Effector CD4-positive, alpha-beta T cell (primary cell): ENCODE data around the gene PSMB3.
"Not testable (repeated sequence)": the region's sequence is repeated elsewhere in the genome, so short reads cannot be mapped to it uniquely, and the experiment has no call there.

ENCODE experiments used
- DNase-seq: peaks from one replicate; pipeline ENCODE4 v3.0.0-alpha.2; 2020

PSMB3 gene

DNA sequence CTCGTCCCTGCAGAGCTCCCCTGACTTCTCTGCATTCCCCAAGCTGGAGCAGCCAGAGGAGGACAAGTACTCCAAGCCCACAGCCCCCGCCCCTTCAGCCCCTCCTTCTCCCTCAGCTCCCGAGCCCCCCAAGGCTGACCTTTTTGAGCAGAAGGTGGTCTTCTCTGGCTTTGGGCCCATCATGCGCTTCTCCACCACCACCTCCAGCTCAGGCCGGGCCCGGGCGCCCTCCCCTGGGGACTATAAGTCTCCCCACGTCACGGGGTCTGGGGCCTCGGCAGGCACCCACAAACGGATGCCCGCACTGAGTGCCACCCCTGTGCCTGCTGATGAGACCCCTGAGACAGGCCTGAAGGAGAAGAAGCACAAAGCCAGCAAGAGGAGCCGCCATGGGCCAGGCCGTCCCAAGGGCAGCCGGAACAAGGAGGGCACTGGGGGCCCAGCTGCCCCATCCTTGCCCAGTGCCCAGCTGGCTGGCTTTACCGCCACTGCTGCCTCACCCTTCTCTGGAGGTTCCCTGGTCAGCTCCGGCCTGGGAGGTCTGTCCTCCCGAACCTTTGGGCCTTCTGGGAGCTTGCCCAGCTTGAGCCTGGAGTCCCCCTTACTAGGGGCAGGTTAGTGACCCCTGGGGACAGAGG, 36.1 kb upstream of the PSMB3 start:
- no peak for DNase-seq

DNA sequence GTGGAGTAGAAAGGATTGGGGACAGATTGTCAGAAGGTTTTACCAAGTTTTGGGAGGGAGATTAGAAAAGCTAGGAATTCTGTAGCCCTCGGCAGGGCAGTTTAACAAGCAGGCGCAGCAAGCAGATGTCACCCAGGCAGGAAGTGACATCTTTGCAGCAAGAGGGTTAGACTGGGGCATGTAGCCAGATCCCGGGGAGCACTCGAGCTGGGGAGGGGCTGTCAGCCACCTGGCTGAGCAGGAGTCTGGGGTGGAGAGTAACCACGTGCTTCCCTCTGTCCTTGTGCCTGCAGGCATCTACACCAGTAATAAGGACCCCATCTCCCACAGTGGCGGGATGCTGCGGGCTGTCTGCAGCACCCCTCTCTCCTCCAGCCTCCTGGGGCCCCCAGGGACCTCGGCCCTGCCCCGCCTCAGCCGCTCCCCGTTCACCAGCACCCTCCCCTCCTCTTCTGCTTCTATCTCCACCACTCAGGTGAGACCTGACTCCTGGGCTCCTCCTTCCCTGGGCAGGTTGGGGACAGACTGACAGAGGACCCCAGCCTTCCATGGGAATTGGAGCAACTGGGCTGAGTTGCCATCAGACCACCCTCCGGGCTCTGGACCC, 35.3 kb upstream of the PSMB3 start:
- DNase-seq: no peak

DNA sequence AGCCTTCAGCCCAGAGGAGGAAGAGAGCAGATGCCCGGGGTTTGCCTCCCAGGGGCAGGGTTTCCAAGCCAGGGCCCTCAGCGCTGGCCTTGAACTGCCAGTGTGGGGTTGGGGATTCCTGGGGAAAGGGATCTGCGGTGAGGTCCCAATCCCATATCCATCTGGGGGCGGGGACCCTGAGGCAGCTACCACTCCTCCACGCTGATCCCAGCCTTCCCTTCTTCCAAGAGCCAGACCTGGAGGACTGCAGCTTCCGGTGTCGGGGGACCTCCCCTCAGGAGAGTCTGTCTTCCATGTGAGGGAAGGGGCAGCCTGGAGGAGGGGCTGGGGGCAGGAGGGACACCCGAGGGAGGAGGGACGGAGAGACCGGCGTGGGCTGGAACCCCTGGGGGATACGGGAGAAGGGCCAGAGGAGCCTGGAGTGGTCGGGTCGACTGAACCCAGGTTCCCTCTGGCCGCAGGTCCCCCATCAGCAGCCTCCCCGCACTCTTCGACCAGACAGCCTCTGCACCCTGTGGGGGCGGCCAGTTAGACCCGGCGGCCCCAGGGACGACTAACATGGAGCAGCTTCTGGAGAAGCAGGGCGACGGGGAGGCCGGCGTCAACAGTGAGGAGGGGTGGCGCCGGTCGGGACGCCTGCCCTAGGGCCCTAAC, 33.1 kb upstream of the PSMB3 start:
- DNase-seq: no peak

DNA sequence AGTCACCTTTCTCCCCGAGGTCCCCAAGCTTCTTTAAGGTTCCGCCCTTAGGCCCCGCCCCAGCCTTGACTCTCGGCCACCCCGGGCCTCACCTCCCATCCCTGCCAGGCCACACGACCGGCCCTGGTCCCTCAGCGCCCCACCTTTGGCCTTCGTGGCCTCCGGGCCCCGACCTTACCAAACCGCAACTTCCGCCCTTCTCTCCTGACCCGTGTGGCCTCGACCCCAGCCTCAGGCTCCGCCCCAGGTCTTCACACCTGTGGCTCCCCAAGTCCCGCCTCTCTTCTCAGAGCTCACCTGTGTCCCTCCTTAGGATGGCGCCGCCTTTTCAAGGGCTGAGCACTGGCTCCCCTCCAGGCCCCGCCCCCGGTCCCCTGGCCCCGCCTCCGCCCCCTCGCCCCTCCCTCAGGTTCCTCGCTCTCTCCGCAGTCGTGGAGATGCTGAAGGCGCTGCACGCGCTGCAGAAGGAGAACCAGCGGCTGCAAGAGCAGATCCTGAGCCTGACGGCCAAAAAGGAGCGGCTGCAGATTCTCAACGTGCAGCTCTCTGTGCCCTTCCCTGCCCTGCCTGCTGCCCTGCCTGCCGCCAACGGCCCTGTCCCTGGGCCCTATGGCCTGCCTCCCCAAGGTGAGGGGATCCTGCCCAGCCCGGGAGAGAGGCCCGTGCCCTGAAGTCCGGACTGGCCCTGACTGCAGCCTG, 32.4 kb upstream of the PSMB3 start:
- DNase-seq: no peak

DNA sequence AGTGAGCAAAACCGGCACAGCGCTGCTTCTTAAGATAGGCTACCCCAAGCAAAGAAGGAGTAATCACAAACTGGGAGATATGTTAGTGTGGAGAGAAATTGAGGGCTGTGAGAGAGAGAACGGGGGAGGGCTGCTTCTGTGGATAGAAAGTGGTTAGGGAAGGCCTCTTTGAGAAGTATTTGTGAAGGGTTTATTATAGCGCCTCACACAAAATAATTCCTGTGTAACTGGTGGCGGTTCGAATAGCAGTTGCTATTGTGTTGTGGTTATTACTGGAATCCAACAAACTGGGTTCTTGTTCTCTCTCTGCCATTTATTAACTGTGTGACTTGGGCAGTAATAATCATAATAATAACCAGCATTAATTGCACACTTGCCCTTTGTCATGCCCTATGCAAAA, 31.6 kb upstream of the PSMB3 start:
- DNase-seq: no peak

DNA sequence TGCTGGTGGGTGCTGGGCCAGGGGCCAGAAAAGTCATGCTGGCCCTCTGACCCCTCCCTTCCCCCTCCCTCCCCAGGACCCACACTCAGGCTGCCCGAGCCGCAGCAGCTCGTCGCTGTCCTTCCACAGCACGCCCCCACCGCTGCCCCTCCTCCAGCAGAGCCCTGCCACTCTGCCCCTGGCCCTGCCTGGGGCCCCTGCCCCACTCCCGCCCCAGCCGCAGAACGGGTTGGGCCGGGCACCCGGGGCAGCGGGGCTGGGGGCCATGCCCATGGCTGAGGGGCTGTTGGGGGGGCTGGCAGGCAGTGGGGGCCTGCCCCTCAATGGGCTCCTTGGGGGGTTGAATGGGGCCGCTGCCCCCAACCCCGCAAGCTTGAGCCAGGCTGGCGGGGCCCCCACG, 30.7 kb upstream of the PSMB3 start:
- DNase-seq: no peak

- no peak for DNase-seq
These were observed 28.1 kb upstream of the PSMB3 start for GRCh38 chr17:38724337-38724988.

GRCh38 chr17:38725066-38725465, 27.5 kb upstream of the PSMB3 start:
- DNase-seq: no peak

- DNase-seq: not testable (repeated sequence)
These were observed 26.4 kb upstream of the PSMB3 start for GRCh38 chr17:38726145-38726544.

- DNase-seq: no peak
These were observed 24.8 kb upstream of the PSMB3 start for GRCh38 chr17:38727736-38728135.

DNA sequence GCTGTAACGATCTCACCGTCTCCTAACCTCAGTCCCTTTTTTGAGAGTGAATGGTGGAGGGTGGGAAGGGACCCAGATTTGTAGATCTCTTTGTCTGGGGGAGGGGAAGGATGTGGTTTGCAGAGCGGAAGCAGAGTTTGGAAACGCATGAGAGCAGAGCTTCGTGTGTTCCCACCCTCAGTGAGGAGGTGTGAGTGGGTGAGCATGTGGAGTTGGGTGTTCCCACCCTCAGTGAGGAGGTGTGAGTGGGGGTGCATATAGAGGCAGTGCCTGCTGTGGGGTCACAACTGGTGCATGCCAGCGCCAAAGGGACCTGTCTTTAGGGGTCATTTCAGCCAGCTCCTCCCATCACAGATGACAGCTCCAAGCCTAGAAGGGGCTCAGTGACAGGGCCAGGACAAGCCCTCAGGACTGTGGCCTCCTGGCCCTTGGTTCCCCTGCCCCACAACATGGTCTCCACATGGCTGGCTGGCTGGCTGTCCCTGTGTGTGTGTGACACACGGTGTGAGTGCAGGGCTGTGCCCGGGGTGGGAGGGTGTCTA, 24.2 kb upstream of the PSMB3 start:
- DNase-seq: peak; percentile 54

DNA sequence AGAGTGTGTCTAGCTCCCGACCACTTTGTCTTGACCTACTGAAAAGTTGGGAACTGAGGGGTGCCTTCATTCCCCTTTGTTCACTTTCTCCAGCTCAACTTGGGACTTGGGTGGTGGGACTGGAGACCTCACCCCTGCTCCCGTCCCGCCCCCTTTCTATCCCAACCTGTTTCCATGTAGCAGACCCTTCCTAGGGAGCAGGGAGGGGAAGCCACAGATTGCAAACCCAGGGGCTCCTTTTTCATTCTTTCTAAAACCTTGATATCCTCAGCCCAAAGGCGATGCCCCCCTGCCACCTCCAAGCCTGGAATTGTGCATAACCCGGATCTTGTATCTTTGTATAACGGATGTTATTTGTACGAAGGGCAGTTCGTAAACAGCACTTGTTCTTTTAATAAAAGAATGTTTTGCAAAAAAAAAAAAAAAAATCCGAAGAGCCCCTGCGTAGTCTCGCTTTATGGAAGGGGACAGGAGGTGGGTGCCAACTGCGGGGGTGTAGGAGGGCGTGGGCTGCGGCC, 23.1 kb upstream of the PSMB3 start:
- no peak for DNase-seq

DNA sequence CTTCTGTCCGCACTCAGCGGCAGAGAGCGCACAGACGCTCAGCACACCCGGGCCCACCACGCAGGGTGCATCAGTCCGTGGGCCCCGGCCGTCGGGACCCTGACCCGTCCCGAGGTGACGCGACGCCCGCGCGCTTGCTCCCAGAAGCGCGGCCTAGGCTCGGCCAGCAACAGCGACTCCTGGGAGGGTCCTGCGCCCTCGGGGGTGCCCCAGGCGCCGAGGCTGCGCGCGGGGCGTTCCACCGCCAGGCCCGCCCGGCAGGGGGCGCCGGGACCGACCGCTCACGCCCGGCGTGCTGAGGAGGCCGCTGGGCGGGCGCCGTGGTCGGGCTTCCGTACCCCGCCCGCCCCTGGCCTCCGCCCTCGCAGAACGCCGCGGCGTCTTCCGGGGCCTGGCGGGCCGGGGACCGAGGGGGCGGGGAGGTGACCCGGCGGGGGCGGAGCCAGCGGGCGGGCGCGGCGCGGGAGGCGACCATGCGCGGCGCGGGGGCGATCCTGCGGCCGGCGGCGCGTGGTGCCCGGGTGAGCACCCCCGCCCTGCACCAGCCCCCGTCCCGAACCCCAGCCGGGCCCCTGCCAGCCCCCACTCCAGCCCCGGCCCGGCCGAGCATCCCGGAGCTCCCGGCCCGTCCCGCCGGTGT, 22.5 kb upstream of the PSMB3 start, which contains the start of gene CISD3:
CISD3 (plus strand) TSS at position 456 of the 640 bp plus-strand sequence; CDS start at position 474, 18 bp downstream.
- peak; percentile 78 for DNase-seq

DNA sequence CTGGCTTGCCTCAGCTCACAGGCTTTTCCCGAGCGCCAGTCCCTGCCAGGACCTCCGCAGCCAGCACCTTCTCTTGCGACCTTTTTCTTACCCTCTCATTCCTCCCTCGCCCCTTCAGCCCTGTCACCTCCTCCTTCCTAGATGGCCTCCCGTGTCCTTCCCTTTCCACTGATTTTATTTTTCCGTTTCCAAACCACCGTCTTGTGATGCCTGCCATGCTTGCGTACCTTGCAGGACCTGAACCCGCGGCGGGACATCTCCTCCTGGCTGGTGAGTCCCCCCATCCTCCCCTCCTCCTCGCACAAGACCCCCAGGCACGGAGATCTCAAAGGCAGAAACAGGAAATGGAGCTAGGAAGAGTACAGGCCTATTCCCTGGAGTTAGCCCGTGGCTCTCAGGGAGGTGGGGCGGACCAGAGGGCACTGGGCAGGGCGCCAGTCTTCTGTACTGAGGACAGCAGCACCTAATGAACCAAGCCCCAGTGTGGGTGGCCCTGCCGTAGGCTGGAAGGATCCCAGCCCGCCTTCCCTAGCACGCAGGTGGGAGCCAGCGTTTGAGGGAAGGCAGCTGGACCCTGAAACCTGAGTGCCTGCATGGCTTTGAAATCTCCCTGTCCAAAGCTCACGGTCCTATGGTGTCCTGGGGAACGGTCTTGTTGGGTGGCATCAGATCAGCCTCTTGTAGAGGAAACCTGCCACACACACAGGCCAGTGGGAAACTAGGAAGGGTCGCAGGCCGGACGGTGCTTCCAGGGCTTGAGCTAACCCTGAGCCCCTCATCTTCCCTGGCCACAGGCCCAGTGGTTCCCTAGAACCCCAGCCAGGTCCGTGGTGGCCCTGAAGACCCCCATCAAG, 21.8 kb upstream of the PSMB3 start:
- DNase-seq: no peak

DNA sequence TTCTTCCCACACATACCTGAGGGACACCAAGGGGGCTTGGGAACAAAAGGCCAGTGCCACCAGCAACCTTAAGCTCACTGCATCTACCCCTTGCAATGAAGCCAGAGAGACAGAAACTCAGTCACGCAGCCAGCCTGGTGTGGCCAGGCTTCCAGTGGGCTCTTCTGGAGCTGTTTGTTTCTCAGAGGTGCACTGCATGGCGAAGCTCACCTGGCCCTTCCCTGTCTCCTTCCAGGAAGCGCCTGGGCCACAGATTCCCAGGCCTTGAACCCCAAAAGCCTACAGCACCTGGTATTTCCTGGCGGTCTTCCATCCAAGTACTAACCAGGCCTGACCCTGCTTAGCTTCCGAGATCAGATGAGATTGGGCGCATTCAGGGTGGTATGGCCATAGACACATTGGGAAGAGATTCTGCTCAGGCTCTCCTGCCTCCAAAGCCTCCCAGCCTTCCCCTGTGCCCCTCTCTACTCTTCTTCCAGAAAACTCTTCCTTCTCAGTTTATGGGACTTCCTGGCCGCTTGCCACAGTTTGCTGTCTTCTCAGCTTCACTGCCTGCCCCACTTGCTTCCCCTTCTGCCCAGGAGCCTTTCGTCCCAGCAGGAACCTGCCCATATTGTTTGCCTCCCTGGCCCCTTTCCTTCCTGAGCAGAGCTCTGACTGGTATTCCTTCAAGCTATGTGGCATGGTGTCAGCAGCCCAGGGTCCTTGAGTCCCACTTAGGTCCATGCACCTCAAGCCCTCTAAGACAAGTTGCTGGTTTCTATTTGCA, 20.8 kb upstream of the PSMB3 start:
- DNase-seq: no peak

DNA sequence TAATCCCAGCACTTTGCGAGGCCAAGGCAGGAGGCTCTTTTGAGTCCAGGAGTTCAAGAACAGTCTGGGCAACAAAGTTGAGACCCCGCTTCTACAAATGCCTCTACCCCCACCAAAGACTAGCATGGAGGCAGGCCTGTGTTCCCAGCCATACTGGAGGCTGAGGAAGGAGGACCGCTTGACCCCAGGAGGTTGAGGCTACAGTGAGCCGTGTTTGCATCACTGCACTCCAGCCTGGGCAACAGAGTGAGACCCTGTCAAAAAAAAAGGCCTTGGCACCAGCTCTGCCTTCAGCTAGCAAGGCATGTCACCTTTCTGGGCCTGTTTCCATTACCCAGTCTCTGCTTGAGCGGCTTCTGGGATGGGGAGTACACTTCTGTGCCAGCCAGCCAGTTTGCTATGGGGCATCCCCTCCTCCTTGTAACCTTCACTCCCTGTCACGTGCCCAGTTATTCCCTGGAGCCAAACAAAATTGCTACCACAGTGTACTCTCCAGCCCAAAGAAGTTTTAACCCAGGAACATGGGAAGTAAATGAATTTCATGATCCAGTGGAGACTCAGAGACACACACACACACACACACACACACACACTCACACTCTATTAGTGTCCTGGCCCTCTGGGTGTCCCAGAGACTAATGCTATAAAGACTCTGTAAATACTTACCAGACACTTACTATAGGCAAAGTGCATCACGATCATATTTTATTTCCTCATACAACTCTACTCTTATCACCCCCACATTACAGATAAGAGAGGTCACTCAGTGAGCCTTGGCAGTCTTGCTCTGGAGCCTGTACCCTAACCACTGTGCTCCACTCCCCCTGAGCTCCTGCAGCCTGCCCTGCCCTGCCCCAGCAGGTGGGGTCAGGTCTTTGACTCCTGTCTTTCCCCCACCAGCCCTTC, 19.9 kb upstream of the PSMB3 start:
- no peak for DNase-seq

DNA sequence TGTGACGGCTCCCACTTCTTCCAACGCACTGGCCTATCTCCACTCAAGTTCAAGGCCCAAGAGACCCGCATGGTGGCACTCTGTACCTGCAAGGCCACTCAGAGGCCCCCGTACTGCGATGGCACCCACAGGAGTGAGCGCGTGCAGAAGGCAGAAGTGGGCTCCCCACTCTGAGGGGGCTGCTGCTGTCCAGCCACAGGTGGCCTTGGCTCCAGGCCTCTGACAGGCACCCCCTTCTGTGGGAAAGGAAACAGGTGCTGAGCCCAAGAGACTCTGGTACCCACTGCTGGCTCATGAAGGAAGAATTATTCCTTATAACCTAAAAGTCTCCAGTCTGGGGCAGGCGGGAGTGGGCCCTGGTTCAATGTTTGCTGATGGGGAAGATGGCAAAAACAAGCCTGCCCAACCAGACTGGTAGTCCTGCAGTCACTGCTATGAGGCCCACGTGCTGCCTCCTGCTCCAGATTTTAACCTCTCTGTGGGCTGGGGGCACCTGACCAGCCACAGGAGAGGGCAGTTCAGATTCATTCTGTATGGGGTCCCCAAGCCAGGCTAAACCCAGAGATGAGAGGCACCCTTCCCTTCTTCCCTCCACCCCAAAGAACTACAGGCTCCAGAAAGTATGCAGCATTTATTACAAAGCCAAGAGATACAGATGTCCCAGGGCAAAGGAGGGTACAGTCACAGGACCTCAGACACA, 19.1 kb upstream of the PSMB3 start:
- no peak for DNase-seq
